A673 (cell line): ENCODE results near the gene VMAC. TPM values are rescaled to one million over a fixed set of nuclear protein-coding genes. Genes with fewer than 3 reads are reported as not detected.

Experiments
- BruUV-seq: library from RNA; stranded (reverse); fragments of 400-500 nt; replicated peaks from 2 replicates; lab custom pipeline; 2021; lab: Mats Ljungman, UMichigan
- CTCF ChIA-PET: fragments of 300-600 bp; sonication (Branson Sonifier 250); formaldehyde crosslinking; loops from one replicate; lab custom pipeline; 2022; ENCODE audit warnings: antibody characterized with exemption; lab: Charles Lee
- POLR2A ChIA-PET: fragments of 300-600 bp; sonication (Branson Sonifier 250); formaldehyde crosslinking; loops from one replicate; lab custom pipeline; 2022; ENCODE audit warnings: antibody characterized with exemption; ENCODE audit not compliant: low non-redundant PET; lab: Charles Lee
- DNase-seq: peaks from one replicate; pipeline ENCODE4 v3.0.0-alpha.2; 2015; ENCODE audit warnings: low spot score
- H3K27ac ChIP-seq: fragments of 200-600 bp; sonication (generic); 2 replicates; pipeline ENCODE4 v1.5.1; 2016; ENCODE audit warnings: mixed run types, low read depth, mild to moderate bottlenecking, mixed read lengths, antibody characterized with exemption, low read length; ENCODE audit not compliant: poor library complexity, severe bottlenecking
- H3K27me3 ChIP-seq: fragments of 200-600 bp; sonication (generic); replicated peaks from 2 replicates; pipeline ENCODE4 v1.6.1; 2017; ENCODE audit warnings: mixed run types, low read depth, mild to moderate bottlenecking, mixed read lengths, antibody characterized with exemption, low read length; ENCODE audit not compliant: insufficient read depth, poor library complexity
- H3K36me3 ChIP-seq: fragments of 200-600 bp; sonication (generic); 2 replicates; pipeline ENCODE4 v1.6.1; 2016; ENCODE audit warnings: mixed run types, mild to moderate bottlenecking, mixed read lengths, antibody characterized with exemption, low read length; ENCODE audit not compliant: insufficient read depth, poor library complexity, severe bottlenecking
- H3K4me1 ChIP-seq: fragments of 200-600 bp; sonication (generic); 2 replicates; pipeline ENCODE4 v1.6.1; 2017; ENCODE audit warnings: mixed run types, mild to moderate bottlenecking, mixed read lengths, antibody characterized with exemption, low read length; ENCODE audit not compliant: insufficient read depth, poor library complexity, severe bottlenecking
- H3K4me3 ChIP-seq: fragments of 200-600 bp; sonication (generic); 2 replicates; pipeline ENCODE4 v1.5.1; 2016; ENCODE audit warnings: low read depth, mixed run types, mild to moderate bottlenecking, mixed read lengths, low read length; ENCODE audit not compliant: poor library complexity, severe bottlenecking
- H3K9me3 ChIP-seq: fragments of 200-600 bp; sonication (generic); 2 replicates; pipeline ENCODE4 v1.6.1; 2016; ENCODE audit warnings: mixed run types, low read depth, mild to moderate bottlenecking, mixed read lengths, antibody characterized with exemption, low read length; ENCODE audit not compliant: poor library complexity, severe bottlenecking
- EZH2 ChIP-seq: fragments of 200-600 bp; sonication (generic); IDR thresholded peaks from 2 replicates; pipeline ENCODE4 v1.6.1; 2017; ENCODE audit warnings: borderline replicate concordance, low read depth, mild to moderate bottlenecking, mixed read lengths, antibody characterized with exemption, low read length; ENCODE audit not compliant: poor library complexity, severe bottlenecking
- intact Hi-C: fragments of 100-400 bp; cut with micrococcal nuclease; formaldehyde crosslinking; loops from one replicate; pipeline ENCODE4 v1.10.0; 2022; ENCODE audit not compliant: unreplicated experiment
- total RNA-seq: library from RNA; stranded (reverse); gene quantifications from 2 replicates; pipeline ENCODE4 v1.2.3, GENCODE V29; 2021
- TF ChIP-seq, protein P1 (sequence below): fragments of 300-800, 200-600 bp; sonication (generic); conservative IDR thresholded peaks from 2 replicates; pipeline ENCODE4 v1.5.1; 2017; ENCODE audit warnings: low read depth, mild to moderate bottlenecking, antibody characterized with exemption, low read length, moderate library complexity, mixed read lengths

The VMAC gene
- total RNA-seq, 1 experiment from 2014 or later, result 0.67 TPM

DNA sequence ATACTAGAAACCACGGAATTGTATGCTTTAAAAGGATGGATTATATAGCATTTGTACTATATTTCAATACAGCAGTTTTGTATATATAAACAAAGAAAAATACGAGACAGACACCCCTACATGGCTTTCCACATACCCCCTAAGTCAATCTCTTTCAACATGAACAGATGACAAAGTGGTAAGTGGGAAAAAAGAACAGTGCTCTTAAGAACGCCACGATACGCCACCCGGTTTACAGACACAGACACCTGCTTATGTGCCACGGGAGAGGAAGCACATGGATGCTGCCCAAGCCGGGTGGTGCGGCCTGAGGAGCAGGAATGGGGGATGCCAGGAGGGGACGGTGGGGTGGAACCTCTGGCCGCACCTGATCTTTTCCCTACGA is 17.5 kb downstream of the VMAC start:
- Histone ChIP-seq H3K9me3 (no peaks in the 10 kb centered on the region), H3K36me3 (peaks cover 74% of the 10 kb centered on the region), H3K4me3 (no peak overlapping the region), H3K27me3 (no peaks in the 10 kb centered on the region), H3K27ac (no peak overlapping the region), H3K4me1 (no peaks in the 10 kb centered on the region)
- no TSS peak for BruUV-seq
- DNase-seq, result no peak
- TF ChIP-seq, protein P1, sequence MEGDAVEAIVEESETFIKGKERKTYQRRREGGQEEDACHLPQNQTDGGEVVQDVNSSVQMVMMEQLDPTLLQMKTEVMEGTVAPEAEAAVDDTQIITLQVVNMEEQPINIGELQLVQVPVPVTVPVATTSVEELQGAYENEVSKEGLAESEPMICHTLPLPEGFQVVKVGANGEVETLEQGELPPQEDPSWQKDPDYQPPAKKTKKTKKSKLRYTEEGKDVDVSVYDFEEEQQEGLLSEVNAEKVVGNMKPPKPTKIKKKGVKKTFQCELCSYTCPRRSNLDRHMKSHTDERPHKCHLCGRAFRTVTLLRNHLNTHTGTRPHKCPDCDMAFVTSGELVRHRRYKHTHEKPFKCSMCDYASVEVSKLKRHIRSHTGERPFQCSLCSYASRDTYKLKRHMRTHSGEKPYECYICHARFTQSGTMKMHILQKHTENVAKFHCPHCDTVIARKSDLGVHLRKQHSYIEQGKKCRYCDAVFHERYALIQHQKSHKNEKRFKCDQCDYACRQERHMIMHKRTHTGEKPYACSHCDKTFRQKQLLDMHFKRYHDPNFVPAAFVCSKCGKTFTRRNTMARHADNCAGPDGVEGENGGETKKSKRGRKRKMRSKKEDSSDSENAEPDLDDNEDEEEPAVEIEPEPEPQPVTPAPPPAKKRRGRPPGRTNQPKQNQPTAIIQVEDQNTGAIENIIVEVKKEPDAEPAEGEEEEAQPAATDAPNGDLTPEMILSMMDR, result no peak
- no peak for TF ChIP-seq EZH2
- ChIA-PET POLR2A (no interaction called here), CTCF (no interaction called here)
- intact Hi-C loops, result no loop called here

DNA sequence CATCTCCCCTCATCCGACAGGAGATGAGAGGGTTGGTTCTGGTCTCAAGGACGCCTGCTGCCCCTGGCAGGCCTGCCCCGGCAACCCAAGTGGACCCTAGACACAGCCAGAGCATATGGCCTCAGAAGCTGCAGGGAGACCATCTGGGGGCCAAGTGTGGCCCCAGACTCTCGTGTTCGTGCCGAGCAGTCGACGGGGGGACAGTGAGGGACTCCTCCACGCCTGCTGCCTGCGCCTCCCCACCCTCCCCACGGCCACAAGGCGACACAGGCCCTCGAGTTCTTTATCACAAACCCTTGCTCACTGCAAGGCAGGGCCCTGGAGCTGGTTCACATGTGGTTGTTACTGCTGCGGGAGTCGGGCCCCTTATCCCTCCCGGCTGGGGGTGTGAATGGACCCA is 18.7 kb downstream of the VMAC start:
- no peak overlapping the region for H3K27ac ChIP-seq
- intact Hi-C loops, result no loop called here
- DNase-seq, result no peak
- peaks cover 77% of the 10 kb centered on the region for H3K36me3 ChIP-seq
- TF ChIP-seq, protein P1, result no peak
- TF ChIP-seq EZH2, result no peak
- H3K9me3 ChIP-seq, result no peaks in the 10 kb centered on the region
- H3K27me3 ChIP-seq, result no peaks in the 10 kb centered on the region
- H3K4me1 ChIP-seq, result no peaks in the 10 kb centered on the region
- ChIA-PET CTCF (no interaction called here), POLR2A (no interaction called here)
- no TSS peak for BruUV-seq
- no peak overlapping the region for H3K4me3 ChIP-seq

DNA sequence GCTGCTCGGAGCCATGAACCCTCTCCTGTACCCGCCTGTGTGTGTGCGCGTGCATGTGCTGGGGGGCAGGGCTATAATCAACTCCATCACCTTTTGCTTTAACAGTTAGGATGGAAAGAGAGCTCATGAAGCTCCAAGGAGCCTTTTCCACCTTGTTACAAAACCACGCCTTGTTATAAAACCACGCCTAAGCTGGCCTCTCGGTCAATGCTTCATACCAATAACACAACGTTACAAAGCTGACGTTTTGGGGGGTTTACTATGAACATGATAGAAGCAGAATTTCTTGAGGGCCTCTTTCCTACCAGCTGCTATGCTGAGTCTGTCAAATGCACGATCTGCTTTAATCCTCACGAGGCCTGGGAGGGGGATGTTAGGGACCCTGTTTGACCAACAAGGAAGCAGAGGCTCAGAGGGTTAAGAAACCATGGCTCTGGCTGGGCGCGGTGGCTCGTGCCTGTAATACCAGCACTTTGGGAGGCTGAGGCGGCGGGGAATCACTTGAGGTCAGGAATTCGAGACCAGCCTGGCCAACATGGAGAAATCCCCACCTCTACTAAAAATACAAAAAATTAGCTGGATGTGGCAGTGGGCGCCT is 21.3 kb downstream of the VMAC start:
- H3K36me3 ChIP-seq, result peaks cover 81% of the 10 kb centered on the region
- no peaks in the 10 kb centered on the region for H3K9me3 ChIP-seq
- ChIA-PET POLR2A (no interaction called here), CTCF (interaction anchor here (0.6 to 1.1 kb wide), 2 partner anchors 96 to 104 kb away, joined by 3 read pairs; no protein-coding TSS in a partner anchor)
- no peak overlapping the region for H3K4me3 ChIP-seq
- H3K4me1 ChIP-seq, result no peaks in the 10 kb centered on the region
- DNase-seq, result no peak
- BruUV-seq, result no TSS peak
- H3K27me3 ChIP-seq, result no peaks in the 10 kb centered on the region
- intact Hi-C loops, result no loop called here
- H3K27ac ChIP-seq, result no peak overlapping the region
- no peak for TF ChIP-seq EZH2
- TF ChIP-seq, protein P1, result no peak
